T-helper 2 cell (primary cell): ENCODE results near the gene ACSF2.
A peak's percentile ranks its signal among the peaks of the same experiment; 100 is the strongest.
"Not testable (repeated sequence)": the region's sequence is repeated elsewhere in the genome, so short reads cannot be mapped to it uniquely, and the experiment has no call there.

ENCODE experiments used
- DNase-seq, 5 experiments: peaks; one replicate each; pipeline versions ENCODE4 v3.0.0 to v3.0.0-alpha.2; 2012 to 2022

Gene ACSF2

DNA sequence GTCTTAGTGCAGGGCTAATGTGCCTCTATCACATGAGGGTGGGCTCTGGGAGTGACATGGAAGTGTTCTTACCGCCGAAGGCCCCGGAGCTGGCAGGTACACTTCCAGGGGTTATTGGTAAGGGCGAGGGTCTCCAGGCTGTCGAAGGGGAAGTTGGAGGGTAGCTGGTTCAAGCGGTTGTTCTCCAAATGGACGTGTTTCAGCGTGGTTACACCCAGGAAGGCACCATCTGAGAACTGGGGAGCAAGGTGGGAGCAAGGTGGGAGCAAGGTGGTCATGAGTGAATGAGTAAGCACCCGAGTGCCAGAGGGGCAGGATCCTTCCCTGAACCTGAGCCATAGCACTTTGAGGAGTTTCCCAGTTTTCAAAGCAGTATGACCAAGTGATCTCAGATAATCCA lies 39.6 kb downstream of the ACSF2 start:
- no peak for DNase-seq

DNA sequence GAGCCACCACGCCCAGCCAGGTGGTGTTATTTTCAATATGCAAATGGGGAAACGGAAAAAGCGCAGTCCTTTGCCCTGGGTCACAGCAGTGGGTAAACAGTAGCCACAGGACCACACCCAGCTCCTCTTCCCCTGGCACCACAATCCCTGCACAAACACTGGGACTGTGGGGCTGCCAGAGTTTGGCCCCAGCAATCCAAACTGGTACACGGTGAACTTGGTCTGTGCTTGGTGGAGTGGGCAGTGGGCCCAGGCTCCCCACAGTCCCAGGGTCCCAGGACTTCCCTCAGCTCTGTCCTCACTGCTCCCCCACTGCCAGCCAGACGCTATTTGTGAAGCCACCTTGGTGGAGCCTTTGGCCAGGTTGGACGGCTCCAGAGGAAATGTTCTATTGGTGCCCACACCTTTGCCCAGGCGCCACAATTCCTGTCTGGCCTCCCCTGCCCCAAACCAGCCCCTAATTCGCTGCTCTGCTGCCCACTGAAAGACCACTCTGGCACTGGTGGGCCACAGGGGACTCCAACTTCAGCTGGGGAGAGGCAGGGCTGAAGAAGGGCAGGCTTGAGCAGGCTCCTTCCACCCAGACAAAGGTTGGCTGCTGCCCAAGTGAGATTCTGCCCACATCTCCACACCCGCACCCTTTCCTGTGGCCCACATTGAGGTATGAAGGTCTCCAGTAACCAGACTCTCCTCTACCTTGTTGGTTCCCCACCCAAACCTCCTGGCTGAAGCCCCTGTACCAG lies 40.5 kb downstream of the ACSF2 start:
- DNase-seq, result no peak

DNA sequence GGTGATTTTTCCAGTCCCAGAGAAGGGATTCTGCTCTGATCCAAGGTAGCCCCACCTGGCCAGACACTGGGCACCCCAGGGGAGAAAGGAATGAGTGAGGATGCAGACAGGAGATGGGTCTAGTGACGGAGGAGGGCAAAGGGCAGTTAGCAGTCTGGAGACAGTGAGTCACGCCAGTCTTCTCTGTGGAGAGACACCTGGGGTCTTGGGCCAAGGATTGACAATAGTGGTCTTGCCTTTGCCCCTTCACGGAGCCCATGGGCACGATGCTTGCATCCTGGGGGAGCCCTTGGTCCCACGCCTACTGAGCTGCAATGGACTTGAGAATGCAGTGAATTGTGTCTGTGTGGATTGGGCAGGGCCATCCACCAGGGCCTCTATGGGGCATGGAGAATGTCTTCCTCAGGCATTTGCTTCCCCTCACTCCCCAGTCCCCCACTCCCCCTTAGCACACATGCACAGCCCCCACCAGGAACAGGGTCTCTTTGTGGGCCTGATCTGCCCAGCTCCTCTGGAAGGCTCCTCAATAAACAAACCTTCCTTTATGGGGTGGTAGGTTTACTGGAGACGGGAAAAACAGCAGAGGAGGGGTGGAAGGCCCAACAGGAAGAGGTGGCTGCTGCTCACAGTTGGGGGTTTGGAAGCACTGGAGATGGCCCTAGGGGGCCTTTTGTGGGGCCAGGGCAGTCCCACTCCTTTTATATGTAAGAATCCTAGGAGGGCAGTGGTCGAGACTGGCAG lies 41.3 kb downstream of the ACSF2 start:
- DNase-seq, result no peak

DNA sequence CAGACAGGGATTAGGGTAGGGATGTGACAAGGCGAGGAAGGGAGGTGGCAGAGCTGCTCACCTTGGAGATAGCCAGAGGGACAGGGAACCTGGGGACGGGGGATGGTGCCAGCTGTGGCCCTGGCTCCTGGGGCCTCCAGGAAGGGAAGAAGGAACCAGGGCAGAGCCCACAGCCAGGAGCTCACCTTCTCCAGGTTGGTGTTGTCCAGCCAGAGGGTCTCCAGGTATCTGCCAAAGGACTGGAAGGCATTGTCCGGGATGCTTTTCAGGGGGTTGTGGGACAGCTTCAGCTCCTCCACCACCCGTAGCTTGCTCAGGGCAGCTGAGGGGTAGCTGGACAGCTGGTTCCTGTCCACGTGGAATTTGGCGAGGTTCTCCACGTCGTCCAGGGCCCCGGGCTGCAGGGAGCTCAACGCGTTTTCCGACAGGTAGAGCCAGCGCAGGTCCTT lies 41.9 kb downstream of the ACSF2 start:
- DNase-seq, result no peak

DNA sequence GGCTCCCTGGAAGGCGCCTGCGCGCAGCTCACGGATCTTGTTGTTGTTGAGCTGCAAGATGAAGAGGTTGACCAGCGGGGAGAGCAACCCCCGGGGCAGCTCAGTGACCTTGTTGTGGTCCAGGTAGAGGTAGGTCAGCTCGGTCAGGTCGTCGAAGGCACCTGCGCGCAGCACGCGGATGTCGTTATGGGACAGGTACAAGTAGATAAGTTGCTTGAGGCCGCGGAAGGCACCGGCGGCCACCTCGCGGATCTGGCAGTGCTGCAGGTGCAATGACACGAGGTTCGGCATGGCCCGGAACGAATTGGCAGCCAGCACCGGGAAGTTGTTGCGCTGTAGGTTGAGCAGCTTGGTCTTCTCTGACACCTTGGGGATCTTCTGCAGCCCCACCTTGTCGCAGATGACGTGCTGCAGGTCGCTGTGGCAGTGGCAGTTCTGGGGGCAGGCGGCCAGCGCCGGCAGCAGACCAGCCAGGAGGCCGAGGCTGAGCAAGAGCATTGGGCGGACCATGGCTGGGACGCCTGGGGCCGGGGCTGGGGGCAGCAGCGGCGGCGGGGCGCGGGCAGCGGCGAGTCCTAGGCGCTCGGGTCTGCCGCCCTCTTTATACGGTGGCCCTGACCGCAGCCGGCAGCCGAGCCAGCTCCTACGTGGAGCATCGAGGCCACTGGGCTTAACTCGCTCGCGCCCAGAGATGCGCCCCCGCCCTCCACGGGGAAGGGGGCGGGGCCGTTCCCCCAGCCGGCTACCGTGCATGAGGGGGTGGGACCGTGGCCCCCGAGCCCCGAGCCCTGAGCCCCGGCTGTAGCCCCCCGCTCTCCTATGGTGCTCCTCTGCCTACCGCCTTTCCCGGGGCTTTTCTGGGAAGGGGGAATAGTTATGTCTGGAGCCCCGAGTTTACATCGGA lies 42.5 kb downstream of the ACSF2 start, which contains the start of gene CHAD:
Gene CHAD (minus strand): TSS at position 577 of the 904 bp plus-strand sequence. CDS start 67 bp downstream, at position 510.
- DNase-seq, result peak in 1 of 5 experiments; percentile 23

DNA sequence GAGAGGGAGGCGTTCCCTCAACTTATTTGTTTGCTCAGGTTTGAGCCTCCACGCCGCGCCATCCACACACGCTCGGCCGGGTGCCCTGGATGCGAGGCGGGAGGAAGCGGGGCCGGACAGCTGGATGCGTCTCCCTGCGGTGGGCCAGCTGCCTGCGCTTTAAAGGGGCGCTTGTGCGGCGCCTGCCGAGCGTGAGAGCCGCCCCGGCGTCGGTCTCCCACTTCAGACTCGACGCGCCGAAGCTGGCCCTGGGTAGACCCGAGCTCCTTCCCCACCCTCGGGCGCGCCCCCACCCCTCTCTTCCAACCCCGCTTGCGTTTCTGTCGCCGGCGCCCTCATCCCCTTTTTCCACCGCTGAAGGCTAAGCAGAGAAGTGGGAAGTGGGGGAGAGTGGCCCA lies 43.2 kb downstream of the ACSF2 start:
- DNase-seq, result no peak

DNA sequence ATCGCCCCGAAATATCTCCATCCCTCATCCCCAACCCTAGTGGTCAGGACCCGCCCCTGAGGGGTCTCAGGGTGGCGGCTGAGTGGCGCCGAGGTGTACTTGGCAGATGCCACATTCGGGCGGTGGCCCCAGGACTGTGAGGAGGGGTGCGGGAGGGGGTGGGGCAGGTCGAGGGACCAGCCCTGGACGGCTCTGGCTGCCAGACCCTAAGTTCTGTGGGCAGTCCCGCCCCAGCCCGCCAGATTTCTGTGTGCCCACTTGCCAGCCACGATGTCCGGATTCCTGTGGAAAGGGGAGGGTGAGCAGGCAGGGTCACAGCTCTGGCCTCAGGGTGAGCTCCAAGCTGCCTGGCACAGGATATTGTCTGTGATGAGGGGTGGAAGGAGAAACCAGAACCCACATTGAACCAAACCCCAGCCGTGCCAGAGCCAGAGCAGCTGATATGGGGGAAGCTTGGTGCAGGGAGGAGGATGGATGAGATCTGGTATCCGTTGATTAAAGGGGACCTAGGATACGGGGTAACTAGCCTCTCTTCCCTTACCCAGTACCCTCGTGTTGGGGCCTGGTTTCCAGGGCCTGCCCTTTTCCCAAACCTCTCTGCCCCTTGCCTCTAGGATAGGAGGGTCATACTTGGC lies 43.8 kb downstream of the ACSF2 start:
- DNase-seq, result no peak

DNA sequence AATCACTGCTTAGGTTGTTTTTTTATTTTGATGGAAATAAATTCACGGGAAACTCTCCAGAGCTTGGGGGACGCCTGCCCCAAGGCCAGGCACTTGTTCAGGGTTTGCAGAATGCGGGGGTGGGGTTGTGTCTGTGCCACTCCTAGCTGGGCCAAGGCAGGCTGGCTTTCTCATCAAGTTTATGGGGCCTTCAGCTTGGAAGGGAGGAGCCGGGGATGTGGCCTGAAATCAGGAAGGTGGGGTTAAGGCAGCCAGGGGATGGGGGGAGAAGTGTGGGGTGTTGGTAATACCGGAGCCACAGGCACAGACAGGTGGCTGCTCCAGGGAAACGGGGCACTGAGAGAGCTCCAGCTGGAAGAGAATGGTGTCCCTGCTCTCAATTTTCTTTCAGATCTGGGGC lies 44.4 kb downstream of the ACSF2 start:
- DNase-seq, result no peak

DNA sequence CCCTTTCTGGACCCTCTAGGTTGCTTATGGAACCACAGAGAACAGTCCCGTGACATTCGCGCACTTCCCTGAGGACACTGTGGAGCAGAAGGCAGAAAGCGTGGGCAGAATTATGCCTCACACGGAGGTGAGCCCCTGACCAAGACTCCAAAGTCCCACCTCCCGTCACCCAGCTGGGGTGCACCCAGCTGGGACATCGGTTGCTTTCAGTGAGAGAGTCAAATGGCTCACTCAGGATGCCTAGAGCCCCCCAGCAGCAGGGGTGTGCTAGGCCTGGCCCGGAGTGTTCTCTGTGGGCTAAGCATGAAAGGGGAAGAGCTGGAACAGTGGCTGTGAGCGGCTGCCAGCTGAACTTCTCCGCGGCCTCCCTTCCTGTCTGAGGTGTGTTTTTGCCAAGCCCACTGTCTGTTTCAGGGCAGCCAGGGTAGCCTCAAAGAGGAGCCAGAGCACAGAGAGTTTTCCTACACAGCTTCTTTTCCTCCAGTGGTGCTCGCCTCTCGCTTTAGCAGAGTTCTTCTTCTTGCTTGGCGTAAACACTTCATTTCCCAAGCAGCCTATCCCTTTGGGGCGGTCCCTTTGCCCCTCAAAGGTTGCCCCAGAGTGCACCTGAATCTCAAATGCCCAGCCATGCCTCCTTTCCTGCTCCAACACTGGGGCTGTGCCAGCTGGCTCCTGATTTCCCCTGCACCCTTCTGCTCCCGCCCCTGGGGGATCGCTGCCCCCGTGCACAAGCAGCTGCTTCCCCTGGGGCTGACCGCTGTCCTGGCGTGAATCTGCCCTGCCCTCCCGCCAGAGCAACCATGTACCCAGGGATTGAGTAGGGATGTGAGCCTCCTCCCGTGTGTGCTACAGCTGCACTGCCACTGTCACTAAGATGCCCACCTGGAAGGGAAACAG lies 45.2 kb downstream of the ACSF2 start:
- no peak for DNase-seq

DNA sequence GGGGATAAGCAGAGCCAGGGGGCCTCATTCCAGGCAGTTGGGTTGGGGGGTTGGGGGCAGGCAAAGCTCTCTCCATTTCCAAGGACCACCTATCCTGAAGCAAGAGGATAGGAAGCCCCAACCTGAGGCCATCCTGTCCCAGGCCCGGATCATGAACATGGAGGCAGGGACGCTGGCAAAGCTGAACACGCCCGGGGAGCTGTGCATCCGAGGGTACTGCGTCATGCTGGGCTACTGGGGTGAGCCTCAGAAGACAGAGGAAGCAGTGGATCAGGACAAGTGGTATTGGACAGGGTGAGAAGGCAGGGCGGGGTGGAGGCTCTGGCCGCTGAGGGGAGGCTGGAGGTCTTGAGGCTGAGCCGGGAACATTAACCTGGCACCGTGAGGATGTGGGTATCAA lies 46.3 kb downstream of the ACSF2 start:
- DNase-seq, result no peak

DNA sequence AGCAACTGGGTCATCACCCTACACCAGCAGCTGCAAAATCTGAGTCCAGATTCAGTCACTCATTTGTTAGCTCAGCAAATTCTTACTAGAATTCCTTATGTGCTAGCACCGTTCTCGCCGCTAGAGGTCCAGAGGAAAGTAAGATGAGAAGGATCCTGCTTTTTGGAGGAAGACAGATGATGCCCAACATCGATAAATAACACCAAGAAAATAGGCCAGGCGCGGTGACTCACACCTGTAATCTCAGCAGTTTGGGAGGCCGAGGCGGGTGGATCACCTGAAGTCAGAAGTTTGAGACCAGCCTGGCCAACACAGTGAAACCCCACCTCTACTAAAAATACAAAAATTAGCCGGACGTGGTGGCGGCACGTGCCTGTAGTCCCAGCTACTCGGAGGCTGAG lies 46.7 kb downstream of the ACSF2 start:
- DNase-seq, result not testable (repeated sequence)

DNA sequence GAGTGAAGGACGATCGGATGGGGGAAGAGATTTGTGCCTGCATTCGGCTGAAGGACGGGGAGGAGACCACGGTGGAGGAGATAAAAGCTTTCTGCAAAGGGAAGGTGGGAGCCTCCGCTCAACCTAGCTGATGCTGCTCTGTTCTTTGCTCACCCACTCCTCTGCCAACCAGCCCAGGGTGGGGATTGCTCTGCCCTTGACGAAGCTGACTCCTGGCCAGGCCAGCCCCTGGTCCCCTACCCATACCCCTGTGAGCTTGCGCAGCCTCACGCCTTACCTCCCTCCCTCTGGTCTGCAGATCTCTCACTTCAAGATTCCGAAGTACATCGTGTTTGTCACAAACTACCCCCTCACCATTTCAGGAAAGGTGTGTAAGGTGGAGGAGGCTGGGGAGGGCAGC lies 47.9 kb downstream of the ACSF2 start:
- no peak for DNase-seq

DNA sequence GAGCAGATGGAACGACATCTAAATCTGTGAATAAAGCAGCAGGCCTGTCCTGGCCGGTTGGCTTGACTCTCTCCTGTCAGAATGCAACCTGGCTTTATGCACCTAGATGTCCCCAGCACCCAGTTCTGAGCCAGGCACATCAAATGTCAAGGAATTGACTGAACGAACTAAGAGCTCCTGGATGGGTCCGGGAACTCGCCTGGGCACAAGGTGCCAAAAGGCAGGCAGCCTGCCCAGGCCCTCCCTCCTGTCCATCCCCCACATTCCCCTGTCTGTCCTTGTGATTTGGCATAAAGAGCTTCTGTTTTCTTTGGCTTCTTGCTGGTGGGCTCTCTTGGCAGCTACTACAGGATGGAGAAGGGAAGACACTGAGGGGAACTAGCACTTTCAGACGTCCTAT lies 48.5 kb downstream of the ACSF2 start:
- DNase-seq, result no peak

DNA sequence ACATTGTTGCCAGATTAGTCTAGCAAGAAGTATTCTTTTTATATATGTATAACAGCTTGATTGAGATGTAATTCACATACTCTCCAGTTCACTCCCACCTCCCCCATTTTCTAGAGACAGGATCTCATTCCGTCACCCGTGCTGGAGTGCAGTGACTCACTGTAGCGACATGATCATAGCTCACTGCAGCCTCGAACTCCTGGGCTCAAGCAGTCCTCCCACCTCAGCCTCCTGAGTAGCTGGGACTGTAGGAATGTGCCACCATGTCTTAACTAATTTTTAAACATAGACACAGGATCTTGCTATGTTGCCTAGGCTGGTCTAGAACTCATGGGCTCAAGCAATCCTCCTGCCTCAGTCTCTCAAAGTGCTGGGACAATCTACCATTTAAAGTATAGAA lies 49.3 kb downstream of the ACSF2 start:
- no peak for DNase-seq

DNA sequence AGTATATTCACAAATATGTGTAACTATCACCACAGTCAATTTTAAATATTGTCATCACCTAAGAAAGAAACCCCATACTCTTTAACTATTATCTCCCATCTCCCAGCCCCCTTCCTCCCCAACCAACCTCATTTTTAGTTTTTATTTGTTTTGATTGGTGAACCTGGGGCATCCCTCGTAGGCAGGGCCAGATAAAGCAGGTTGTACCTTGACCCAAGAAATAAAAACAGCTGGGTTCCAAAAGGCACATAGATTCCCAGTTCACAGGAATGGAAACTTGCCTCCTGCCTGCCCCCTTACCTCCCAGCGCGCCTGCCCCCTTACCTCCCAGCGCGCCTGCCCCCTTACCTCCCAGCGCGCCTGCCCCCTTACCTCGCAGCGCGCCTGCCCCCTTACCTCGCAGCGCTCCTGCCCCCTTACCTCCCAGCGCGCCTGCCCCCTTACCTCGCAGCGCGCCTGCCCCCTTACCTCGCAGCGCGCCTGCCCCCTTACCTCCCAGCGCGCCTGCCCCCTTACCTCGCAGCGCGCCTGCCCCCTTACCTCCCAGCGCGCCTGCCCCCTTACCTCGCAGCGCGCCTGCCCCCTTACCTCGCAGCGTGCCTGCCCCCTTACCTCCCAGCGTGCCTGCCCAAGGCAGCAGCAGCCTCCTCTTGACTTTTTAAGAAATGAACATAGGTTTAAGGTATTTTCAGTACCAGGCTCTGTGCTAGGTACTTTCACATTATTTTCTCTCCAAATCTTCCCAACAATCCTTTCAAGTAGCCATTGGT lies 49.9 kb downstream of the ACSF2 start:
- not testable (repeated sequence) for DNase-seq

DNA sequence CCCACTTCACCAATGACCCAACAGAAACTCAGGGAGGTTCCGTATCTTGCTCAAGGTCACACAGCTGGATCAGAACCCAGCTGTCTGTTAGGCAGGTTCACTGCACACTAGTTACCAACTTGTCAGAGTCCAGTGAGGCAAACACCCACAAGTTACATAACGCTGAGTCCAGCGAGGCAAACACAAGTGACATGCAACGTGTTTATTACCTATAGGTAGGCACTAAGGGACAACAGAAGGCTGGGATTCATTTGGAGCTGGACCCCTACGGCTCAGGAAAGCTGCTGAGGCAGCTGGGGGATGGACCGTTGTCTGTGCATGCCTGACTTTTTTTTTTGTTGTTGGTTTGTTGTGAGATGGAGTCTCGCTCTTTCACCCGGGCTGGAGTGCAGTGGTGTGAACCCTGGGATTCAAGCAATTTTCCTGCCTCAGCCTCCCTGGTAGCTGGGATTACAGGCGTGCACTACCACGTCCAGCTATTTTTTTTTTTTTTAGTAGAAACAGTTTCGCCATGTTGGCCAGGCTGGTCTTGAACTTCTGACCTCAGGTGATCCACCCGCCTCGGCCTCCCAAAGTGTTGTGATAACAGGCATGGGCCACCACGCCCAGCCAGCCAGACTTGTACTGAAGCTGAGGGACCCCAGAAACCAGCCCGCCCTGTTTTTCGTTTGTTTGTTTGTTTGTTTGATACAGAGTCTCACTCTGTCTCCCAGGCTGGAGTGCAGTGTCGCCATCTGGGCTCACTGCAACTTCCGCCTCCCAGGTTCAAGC lies 50.7 kb downstream of the ACSF2 start:
- DNase-seq, result no peak

DNA sequence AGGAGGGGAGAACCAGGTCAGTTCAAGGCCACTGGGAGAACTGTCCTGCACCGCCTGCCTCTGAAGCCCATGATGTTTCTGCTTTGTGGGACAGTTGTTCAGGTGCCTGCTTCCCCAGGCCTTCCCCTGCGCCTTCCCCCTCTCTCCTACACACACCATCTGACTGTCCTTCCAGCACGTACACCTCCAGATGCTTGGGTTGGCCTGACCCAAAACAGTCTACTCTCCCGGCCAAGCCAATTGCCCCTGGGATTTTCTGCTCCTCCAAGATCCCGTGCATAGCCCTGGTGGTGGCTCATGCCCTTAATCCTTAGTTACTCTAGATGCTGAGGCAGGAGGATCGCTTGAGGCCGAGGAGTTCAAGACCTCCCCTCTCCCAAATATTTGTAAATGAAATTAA lies 52.0 kb downstream of the ACSF2 start:
- no peak for DNase-seq

DNA sequence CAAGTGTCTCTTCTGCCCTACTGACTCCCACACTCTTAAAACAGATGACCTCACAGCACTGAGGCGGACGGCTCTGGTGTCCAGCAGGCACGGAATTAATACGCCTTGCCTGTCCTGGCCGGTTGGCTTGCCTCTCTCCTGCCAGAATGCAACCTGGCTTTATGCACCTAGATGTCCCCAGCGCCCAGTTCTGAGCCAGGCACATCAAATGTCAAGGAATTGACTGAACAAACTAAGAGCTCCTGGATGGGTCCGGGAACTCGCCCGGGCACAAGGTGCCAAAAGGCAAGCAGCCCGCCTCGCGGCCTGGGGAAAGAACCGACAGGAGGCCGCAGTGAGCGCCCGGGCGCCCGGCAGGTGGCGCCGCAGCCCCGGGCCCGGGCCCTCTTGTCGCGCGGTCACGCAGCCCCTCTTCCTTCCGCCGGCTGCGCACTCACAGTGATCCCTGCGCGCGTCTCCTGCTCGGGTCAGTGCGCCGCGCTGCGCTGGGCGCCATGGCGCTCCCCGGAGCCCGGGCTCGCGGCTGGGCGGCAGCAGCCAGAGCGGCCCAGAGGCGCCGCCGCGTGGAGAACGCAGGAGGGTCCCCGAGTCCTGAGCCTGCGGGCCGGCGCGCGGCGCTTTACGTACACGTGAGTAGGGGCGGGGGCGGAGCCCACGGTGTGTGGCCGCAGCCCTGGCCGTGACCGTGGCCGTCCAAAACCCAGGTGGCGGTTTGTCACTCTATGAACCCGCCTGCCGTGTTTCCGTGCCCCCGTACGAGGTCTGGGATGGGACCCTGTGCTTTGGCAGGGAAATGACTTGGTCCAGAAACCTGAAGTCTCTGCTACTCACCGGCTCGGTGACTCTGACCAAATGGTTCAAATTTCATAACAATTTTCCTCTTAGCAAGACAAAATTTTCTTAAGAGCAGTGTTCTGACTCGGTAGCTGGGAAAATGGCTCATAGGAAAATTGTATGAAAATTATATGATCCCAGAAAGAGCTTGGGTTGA lies 52.7 kb downstream of the ACSF2 start, which contains the start of gene RSAD1:
Gene RSAD1 (plus strand): TSS at position 470 of the 991 bp plus-strand sequence. CDS start 25 bp downstream, at position 495.
- DNase-seq, result peak; percentile 68 to 94 (median 77)
